GM21423 (cell line): ENCODE measurements around the gene LHX3.

ENCODE experiments used
- ATAC-seq: cut with Tn5 transposase; IDR thresholded peaks from one replicate; pipeline ENCODE4 v1.9.1; 2021; ENCODE audit warnings: mild to moderate bottlenecking, moderate library complexity; ENCODE audit not compliant: unreplicated experiment

The LHX3 gene

GRCh38 chr9:136179101-136179616 lies 25.8 kb downstream of the LHX3 start:
- no peak for ATAC-seq

- ATAC-seq = no peak
Observed at GRCh38 chr9:136178773-136179075, 26.2 kb downstream of the LHX3 start.

GRCh38 chr9:136178061-136178772 lies 26.7 kb downstream of the LHX3 start:
- ATAC-seq = no peak

- no peak for ATAC-seq
Observed at GRCh38 chr9:136177224-136177623, 27.7 kb downstream of the LHX3 start.

- ATAC-seq = no peak
Observed at GRCh38 chr9:136175616-136176197, 29.2 kb downstream of the LHX3 start.

- ATAC-seq = no peak
Observed at GRCh38 chr9:136174779-136175615, 29.9 kb downstream of the LHX3 start.

GRCh38 chr9:136173648-136174290 lies 31.2 kb downstream of the LHX3 start:
- no peak for ATAC-seq

GRCh38 chr9:136172412-136173079 lies 32.4 kb downstream of the LHX3 start:
- ATAC-seq = no peak

GRCh38 chr9:136171801-136172411 lies 33.0 kb downstream of the LHX3 start:
- no peak for ATAC-seq

- no peak for ATAC-seq
Observed at GRCh38 chr9:136171009-136171800, 33.7 kb downstream of the LHX3 start.

GRCh38 chr9:136170006-136170901 lies 34.7 kb downstream of the LHX3 start:
- ATAC-seq = no peak

- no peak for ATAC-seq
Observed at GRCh38 chr9:136169495-136169894, 35.4 kb downstream of the LHX3 start.

- no peak for ATAC-seq
Observed at GRCh38 chr9:136163248-136163850, 41.6 kb downstream of the LHX3 start.

GRCh38 chr9:136160995-136161610 lies 43.8 kb downstream of the LHX3 start:
- ATAC-seq = no peak

GRCh38 chr9:136160381-136160841 lies 44.5 kb downstream of the LHX3 start:
- no peak for ATAC-seq

GRCh38 chr9:136159851-136160250 lies 45.1 kb downstream of the LHX3 start:
- no peak for ATAC-seq

- no peak for ATAC-seq
Observed at GRCh38 chr9:136157477-136158265, 47.3 kb downstream of the LHX3 start.
